HG03159 (cell line): Measurements from ENCODE around the gene MET.

Experiments used
- ATAC-seq: cut with Tn5 transposase; IDR thresholded peaks from one replicate; pipeline ENCODE4 v1.9.1; 2021; ENCODE audit warnings: mild to moderate bottlenecking, moderate library complexity; ENCODE audit not compliant: unreplicated experiment

The MET gene

GRCh38 chr7:116837586-116837985 lies 165.6 kb downstream of the MET start:
- ATAC-seq: no peak

- no peak for ATAC-seq
Observed at GRCh38 chr7:116840256-116840655, 168.3 kb downstream of the MET start.

GRCh38 chr7:116842371-116842770 lies 170.4 kb downstream of the MET start:
- ATAC-seq: no peak

DNA sequence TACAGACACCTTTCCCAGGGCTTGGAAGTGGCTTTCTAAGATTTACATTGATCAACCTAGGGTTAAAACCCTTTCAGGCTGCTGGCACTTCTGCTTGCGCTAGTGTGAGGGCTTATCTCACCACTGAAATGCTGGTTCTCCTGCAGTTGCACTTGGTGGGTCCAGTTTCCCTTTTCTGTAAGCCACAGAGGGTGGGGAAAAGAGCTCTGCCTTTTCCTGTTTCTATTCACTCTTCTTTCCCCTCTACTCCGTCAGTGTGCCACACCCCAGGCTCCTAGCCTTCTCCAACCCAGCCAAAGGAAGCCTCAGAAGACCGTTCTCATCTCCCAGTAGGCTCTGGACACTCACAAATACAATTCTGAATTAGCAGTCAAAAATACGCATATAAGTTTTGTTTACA lies 171.4 kb downstream of the MET start:
- no peak for ATAC-seq
